ENCODE results near the gene TRIM44. TPM values are rescaled to one million over a fixed set of nuclear protein-coding genes. Genes with fewer than 3 reads are reported as not detected.
"Not testable (repeated sequence)": the region's sequence is repeated elsewhere in the genome, so short reads cannot be mapped to it uniquely, and the experiment has no call there.

The TRIM44 gene
- total RNA-seq, 1 donor from 2014 or later, result 9.7 TPM

DNA sequence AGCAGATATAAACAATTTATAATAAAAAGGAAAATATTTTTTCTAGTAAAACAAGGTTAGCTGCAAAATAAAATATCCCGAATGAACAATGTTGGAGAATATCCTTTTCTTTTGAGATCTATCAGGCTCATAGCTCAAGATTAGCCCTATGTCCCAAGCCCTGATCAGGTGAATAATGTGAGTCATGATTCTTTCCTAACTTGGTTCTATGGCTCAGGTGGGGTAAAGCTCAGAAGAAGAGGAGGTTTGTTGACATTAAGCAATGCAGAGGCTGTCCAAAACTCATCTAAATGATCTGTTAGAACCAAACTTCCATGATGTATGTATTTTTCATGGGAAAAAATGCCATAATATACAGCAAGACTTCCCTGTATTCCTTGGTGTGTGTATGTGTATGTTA, 86.1 kb downstream of the TRIM44 start:
- peak; percentile 64 for DNase-seq (ENCODE audit: low read depth)
- no peak for TF ChIP-seq CTCF (IDR thresholded peaks at IDR 0.05; ENCODE audit: insufficient read depth, low read length, severe bottlenecking)
- no peak for FAIRE-seq
- Histone ChIP-seq H3K4me3 (ENCODE audit: low read depth, low read length) (no peak overlapping the region), H3K36me3 (ENCODE audit: control insufficient read depth, insufficient read depth, low read length) (no peaks in the 10 kb centered on the region), H3K27me3 (ENCODE audit: control insufficient read depth, insufficient read depth, low read length) (no peaks in the 10 kb centered on the region)

DNA sequence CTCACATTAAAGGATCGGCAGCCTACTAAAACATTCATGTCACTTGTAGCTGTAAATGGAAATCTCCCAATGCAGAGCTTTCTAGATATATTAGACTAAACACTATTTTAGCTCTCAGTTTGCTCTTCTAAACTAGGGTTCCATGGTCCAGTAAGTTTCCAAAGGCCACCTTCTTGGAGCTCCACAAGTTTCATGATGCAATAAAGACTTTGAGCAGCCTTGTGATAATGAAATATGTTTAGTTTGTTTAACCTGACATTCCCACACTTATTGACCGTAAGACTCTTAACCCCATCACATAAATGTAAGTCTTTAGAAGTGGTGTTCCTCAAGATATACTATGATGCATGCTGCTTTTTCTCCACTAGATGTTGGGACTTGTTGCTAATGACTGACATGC, 87.7 kb downstream of the TRIM44 start:
- no peak for FAIRE-seq
- no peaks in the 10 kb centered on the region for H3K36me3 ChIP-seq (ENCODE audit: control insufficient read depth, insufficient read depth, low read length)
- no peaks in the 10 kb centered on the region for H3K27me3 ChIP-seq (ENCODE audit: control insufficient read depth, insufficient read depth, low read length)

GRCh38 chr11:35750981-35751663, 88.5 kb downstream of the TRIM44 start:
- DNase-seq (ENCODE audit: low read depth) (peak; percentile 58), FAIRE-seq (no peak)
- no peak overlapping the region for H3K4me3 ChIP-seq (ENCODE audit: low read depth, low read length)
- TF ChIP-seq CTCF (IDR thresholded peaks at IDR 0.05; ENCODE audit: insufficient read depth, low read length, severe bottlenecking), result no peak
- no peaks in the 10 kb centered on the region for H3K36me3 ChIP-seq (ENCODE audit: control insufficient read depth, insufficient read depth, low read length)
- H3K27me3 ChIP-seq (ENCODE audit: control insufficient read depth, insufficient read depth, low read length), result no peaks in the 10 kb centered on the region

More for the DNA sequence above, 87.7 kb downstream of the TRIM44 start:
- TF ChIP-seq CTCF (IDR thresholded peaks at IDR 0.05; ENCODE audit: insufficient read depth, low read length, severe bottlenecking), result no peak
- no peak for DNase-seq (ENCODE audit: low read depth)
- no peak overlapping the region for H3K4me3 ChIP-seq (ENCODE audit: low read depth, low read length)

DNA sequence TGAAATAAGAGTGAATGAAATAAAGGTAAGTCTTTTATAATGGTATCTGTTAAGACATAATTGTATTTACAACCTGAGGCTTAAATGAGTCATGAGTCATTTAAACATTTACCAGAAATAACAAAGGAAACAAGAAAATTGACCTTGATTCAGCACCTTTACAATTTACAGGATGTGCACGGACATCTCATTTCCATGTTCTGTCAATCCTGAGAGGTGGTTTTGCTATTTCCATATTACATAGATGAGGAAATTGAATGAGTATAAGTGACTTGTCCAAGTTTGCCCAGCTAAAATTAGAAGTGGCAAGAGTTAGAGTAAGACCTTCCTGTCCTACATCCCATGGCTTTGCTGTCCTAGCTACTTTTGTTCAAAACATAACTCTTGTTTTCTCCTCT, 89.1 kb downstream of the TRIM44 start:
- FAIRE-seq, result no peak
- H3K27me3 ChIP-seq (ENCODE audit: control insufficient read depth, insufficient read depth, low read length), result no peaks in the 10 kb centered on the region
- H3K4me3 ChIP-seq (ENCODE audit: low read depth, low read length), result no peak overlapping the region
- no peak for TF ChIP-seq CTCF (IDR thresholded peaks at IDR 0.05; ENCODE audit: insufficient read depth, low read length, severe bottlenecking)
- no peaks in the 10 kb centered on the region for H3K36me3 ChIP-seq (ENCODE audit: control insufficient read depth, insufficient read depth, low read length)
- peak; percentile 89 for DNase-seq (ENCODE audit: low read depth)

- FAIRE-seq (no peak), DNase-seq (ENCODE audit: low read depth) (no peak)
- Histone ChIP-seq H3K4me3 (ENCODE audit: low read depth, low read length) (no peak overlapping the region), H3K27me3 (ENCODE audit: control insufficient read depth, insufficient read depth, low read length) (no peaks in the 10 kb centered on the region), H3K36me3 (ENCODE audit: control insufficient read depth, insufficient read depth, low read length) (no peaks in the 10 kb centered on the region)
- TF ChIP-seq CTCF (IDR thresholded peaks at IDR 0.05; ENCODE audit: insufficient read depth, low read length, severe bottlenecking), result no peak
These were observed 89.5 kb downstream of the TRIM44 start for GRCh38 chr11:35752115-35752514.

DNA sequence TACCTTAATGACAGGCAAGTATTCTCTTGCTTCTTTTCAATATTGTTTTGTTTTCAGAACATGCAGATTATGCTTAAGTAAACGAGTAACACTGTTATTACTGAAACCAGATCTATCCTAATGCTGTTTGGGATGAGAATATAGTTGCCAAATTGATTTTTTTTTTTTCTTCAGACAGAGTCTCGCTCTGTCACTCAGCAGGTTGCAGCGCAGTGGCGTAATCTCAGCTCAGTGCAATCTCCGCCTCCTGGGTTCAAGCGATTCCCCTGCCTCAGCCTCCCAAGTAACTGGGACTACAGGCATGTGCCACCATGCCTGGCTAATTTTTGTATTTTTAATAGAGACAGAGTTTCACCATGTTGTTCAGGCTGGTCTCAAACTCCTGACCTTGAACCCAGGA, 91.0 kb downstream of the TRIM44 start:
- not testable (repeated sequence) for DNase-seq (ENCODE audit: low read depth)

DNA sequence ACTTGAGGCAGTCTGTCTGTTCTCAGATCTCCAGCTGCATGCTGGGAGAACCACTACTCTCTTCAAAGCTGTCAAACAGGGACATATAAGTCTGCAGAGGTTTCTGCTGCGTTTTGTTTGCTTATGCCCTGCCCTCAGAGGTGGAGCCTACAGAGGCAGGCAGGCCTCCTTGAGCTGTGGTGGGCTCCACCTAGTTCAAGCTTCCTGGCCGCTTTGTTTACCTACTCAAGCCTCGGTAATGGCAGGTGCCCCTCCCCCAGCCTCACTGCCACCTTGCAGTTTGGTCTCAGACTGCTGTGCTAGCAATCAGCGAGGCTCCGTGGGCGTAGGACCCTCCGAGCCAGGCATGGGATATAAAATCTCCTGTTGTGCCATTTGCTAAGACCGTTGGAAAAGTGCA, 97.4 kb downstream of the TRIM44 start:
- H3K36me3 ChIP-seq (ENCODE audit: control insufficient read depth, insufficient read depth, low read length); DNase-seq (ENCODE audit: low read depth); H3K4me3 ChIP-seq (ENCODE audit: low read depth, low read length); FAIRE-seq; H3K27me3 ChIP-seq (ENCODE audit: control insufficient read depth, insufficient read depth, low read length): not testable (repeated sequence)

More for the DNA sequence above, 91.0 kb downstream of the TRIM44 start:
- not testable (repeated sequence) for H3K27me3 ChIP-seq (ENCODE audit: control insufficient read depth, insufficient read depth, low read length); H3K4me3 ChIP-seq (ENCODE audit: low read depth, low read length); H3K36me3 ChIP-seq (ENCODE audit: control insufficient read depth, insufficient read depth, low read length); FAIRE-seq
